Measurements from ENCODE around the gene PTPRN2.
A peak's percentile ranks its signal among the peaks of the same experiment; 100 is the strongest.
"Not testable (repeated sequence)": the region's sequence is repeated elsewhere in the genome, so short reads cannot be mapped to it uniquely, and the experiment has no call there.

The PTPRN2 gene

GRCh38 chr7:158538156-158538946 is 49.3 kb downstream of the PTPRN2 start:
- in situ Hi-C loops (cut with MboI; ENCODE audit: low pct_unique_long_range_greater_than_20kb, low sequenced_read_pairs) = no loop called here
- DNase-seq = no peak

DNA sequence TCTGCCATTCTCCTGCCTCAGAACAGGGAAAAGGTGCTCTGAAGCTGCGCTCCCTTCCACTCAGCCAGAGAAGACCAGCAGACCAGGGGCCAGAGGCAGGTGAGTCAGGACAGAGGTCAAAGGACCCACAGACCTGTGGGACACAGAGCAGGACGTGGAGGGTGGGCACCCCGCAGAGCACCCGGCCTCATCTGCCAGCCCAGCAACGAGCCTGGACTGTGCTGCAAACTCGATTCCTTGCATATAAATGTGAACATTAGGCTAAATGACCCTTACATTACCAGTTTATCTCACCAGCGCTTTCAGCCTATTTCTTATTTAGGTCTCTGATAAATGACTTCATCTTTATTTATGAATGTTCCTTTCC is 50.1 kb downstream of the PTPRN2 start:
- in situ Hi-C loops (cut with MboI; ENCODE audit: low pct_unique_long_range_greater_than_20kb, low sequenced_read_pairs) = no loop called here

DNA sequence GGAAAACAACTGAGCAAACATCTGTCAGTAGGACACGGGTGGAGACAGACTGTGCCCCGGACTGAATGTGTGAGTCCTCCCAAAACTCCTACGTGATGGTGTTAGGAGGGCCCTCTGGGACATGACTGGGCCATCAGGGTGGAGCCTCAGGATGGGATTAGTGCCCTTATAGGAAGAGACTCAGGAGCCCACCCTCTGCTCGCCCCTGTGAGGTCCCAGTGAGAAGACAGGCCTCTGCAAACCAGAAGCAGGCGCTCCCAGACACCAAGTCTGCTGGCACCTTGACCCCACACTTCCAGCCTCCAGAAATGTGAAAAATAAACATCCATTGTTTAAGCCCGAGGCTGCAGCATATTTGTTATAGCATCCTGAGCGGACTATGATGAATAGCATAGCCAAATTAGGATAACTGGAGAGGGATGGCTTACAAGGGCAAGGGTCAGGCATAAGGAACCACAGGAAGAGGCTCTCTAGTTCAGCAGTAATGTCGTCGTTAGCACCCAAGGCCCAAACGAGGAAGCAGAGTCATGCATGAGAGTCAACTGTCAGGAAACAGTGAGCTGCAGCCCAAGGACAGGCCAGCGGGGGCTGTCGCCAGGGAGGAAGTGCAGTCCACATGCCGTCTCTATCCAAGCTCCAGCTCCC is 50.6 kb downstream of the PTPRN2 start:
- DNase-seq = peak; percentile 22
- in situ Hi-C loops (cut with MboI; ENCODE audit: low pct_unique_long_range_greater_than_20kb, low sequenced_read_pairs) = no loop called here

More for the DNA sequence above, 50.1 kb downstream of the PTPRN2 start:
- no peak for DNase-seq

DNA sequence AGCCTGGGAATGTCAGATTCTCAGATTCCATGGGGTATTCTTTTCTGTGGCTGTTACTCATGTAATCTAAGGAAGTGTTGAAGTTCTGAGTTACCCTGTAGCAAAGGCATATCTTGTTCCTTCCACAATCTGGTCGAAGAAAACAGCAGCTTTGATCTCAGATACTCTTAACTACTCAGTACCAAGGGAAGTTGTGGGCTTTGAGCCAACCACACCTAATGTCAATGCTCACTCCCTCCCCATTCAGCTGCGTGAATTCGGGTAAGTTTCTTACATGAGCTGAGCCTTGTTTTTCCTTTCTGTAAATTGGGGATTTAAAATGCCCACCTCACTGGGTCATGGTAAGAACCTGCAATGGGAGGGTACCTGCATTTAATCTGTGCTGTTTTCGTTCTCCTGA is 52.5 kb downstream of the PTPRN2 start:
- in situ Hi-C loops (cut with MboI; ENCODE audit: low pct_unique_long_range_greater_than_20kb, low sequenced_read_pairs) = no loop called here
- no peak for DNase-seq

GRCh38 chr7:158534598-158534997 is 53.0 kb downstream of the PTPRN2 start:
- in situ Hi-C loops (cut with MboI; ENCODE audit: low pct_unique_long_range_greater_than_20kb, low sequenced_read_pairs) = no loop called here
- DNase-seq = no peak

DNA sequence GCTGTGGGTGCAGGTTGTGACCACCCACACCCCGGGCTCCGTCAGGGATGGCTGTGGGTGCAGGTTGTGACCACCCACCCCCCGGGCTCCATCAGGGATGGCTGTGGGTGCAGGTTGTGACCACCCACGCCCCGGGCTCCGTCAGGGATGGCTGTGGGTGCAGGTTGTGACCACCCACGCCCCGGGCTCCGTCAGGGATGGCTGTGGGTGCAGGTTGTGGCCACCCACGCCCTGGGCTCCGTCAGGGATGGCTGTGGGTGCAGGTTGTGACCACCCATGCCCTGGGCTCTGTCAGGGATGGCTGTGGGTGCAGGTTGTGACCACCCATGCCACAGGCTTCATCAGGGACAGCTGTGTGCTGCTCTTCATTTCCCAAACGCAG is 53.5 kb downstream of the PTPRN2 start:
- DNase-seq; in situ Hi-C loops (cut with MboI; ENCODE audit: low pct_unique_long_range_greater_than_20kb, low sequenced_read_pairs): not testable (repeated sequence)

GRCh38 chr7:158533386-158534133 is 54.1 kb downstream of the PTPRN2 start:
- in situ Hi-C loops (cut with MboI; ENCODE audit: low pct_unique_long_range_greater_than_20kb, low sequenced_read_pairs) = no loop called here
- no peak for DNase-seq

DNA sequence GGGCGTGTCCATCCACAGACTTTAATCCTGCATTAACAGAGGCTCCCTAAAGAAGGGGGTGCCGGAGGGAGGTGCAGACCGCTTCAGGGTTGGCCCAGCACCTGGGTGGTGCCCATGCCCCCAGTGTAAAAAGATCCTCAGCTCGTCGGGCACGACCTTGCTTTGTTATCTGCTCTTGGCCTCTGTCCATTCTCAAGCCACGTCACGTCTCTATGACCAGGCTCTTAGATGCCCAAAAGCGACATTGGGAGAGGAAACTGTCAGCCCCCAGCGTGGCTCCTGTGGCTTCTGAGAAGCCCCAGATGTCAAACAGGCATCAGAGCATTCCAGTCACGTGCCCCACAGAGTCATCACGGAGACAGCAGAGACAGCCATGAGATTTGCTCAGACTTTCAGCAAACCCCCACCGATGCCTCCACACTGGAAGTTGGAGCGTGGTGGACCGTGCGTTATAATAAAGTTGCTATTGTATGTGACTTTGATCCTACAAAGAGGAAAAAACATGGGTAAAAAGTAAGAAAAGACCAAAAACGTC is 55.5 kb downstream of the PTPRN2 start:
- in situ Hi-C loops (cut with MboI; ENCODE audit: low pct_unique_long_range_greater_than_20kb, low sequenced_read_pairs) = no loop called here
- no peak for DNase-seq

GRCh38 chr7:158531661-158532060 is 56.0 kb downstream of the PTPRN2 start:
- DNase-seq = no peak
- in situ Hi-C loops (cut with MboI; ENCODE audit: low pct_unique_long_range_greater_than_20kb, low sequenced_read_pairs) = no loop called here

DNA sequence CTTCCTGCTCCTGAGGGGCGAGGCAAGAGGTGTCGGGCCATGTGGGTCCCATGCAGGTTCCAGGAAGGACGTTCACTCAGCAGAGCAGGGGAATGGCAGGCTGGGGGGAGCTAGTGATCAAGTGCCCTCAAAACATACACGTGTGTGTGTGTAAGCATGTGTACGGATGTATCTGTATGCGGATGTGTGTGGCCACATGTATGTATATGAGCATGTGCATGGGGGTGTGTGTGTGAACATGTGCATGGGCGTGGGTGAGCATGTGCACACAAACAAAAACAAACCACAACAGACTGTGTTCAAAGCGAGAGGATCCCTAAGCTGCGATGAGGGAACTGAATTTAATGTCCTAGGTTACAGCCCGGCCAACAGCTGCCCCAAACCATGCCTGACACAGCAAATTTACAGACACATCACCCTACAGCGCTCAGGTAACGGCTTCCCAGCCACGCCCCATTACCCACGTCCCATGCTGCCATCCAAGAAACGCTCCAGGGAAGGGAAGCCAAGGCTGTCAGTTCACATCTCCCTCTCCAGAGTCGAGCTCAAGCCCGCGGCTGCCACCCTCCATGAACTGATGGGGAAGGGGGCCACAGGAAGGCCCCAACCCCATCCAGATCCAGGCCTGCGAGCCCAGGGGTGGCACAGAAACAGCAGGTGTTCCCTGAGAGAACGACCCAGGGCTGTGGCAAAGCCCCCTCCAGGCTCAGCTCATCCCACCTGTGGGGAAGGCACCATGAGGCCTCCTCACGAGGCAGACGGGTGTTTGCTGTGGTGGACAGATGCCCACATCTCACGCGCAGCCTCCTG is 56.6 kb downstream of the PTPRN2 start:
- DNase-seq = no peak
- in situ Hi-C loops (cut with MboI; ENCODE audit: low pct_unique_long_range_greater_than_20kb, low sequenced_read_pairs) = no loop called here

- no peak for DNase-seq
- in situ Hi-C loops (cut with MboI; ENCODE audit: low pct_unique_long_range_greater_than_20kb, low sequenced_read_pairs) = no loop called here
Measured at GRCh38 chr7:158529181-158530096, 58.2 kb downstream of the PTPRN2 start.

DNA sequence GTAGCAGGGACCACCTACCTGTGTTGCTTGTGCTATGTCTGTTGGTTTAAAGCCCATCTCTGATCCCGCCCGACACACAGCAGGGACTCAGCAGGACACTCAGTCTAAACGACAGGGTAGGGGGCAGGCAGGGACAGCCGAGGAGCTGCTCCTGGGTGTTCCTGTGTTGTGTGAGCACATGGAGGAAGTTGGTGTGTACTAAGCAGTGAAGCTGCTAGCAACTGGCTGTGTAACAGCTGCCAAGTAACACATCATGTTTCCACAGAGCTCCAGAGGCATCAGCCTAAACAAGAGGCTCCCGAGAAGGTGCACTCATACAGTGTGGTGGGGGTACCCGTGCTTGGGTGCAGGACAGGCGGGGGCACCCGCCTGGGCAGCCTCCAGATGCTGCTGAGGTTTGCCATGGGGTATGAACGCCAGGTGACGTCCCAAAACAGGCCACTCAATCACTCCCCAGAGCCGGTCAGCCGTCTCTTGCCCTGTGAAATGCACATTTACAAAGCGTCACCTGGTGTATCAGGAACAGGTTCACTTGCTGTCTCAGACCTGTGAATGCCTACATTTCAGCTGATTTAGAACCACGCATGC is 59.6 kb downstream of the PTPRN2 start:
- no peak for DNase-seq
- in situ Hi-C loops (cut with MboI; ENCODE audit: low pct_unique_long_range_greater_than_20kb, low sequenced_read_pairs) = no loop called here

- in situ Hi-C loops (cut with MboI; ENCODE audit: low pct_unique_long_range_greater_than_20kb, low sequenced_read_pairs) = no loop called here
Measured at GRCh38 chr7:158527495-158527894, 60.1 kb downstream of the PTPRN2 start.

DNA sequence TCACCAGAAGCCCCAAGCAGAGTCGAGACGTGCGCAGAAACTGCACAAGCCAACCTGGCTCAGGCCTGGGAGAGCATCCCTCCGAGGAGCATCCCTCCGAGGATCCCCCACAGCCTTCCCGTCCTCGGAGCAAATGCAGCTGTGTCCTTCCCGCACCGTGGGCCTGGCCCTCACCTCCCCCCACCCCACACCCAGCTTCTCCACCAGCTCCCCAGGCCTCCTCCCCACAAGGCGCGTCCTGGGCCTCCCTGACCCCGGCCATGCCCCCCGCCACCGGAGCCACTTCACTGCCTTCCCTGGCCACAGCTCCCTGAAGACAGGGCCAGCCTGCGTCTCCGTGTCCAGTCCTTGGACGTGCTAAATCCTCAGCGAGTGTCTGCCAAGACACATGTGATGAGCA is 60.6 kb downstream of the PTPRN2 start:
- in situ Hi-C loops (cut with MboI; ENCODE audit: low pct_unique_long_range_greater_than_20kb, low sequenced_read_pairs) = no loop called here

More at GRCh38 chr7:158527495-158527894, 60.1 kb downstream of the PTPRN2 start:
- DNase-seq = no peak

DNA sequence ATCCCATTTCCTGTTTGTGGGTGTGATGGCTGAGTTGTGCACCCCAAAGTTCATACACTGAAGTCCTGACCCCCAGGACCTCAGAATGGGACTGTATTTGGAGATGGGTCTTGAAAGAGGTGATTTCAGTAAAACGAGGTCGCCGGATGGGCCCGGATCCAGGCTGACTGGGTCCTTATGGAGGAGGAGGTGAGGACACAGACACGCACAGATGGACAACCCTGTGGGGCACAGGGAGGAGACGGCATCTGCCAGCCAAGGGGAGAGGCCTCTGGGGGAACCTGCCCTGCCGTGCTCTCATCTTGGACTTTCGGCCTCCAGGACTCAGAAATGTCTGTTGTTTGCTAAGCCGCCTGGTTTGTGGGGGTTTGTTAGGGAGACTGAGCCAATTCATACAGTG is 61.1 kb downstream of the PTPRN2 start:
- in situ Hi-C loops (cut with MboI; ENCODE audit: low pct_unique_long_range_greater_than_20kb, low sequenced_read_pairs) = no loop called here

More for the DNA sequence above, 60.6 kb downstream of the PTPRN2 start:
- DNase-seq = no peak

DNA sequence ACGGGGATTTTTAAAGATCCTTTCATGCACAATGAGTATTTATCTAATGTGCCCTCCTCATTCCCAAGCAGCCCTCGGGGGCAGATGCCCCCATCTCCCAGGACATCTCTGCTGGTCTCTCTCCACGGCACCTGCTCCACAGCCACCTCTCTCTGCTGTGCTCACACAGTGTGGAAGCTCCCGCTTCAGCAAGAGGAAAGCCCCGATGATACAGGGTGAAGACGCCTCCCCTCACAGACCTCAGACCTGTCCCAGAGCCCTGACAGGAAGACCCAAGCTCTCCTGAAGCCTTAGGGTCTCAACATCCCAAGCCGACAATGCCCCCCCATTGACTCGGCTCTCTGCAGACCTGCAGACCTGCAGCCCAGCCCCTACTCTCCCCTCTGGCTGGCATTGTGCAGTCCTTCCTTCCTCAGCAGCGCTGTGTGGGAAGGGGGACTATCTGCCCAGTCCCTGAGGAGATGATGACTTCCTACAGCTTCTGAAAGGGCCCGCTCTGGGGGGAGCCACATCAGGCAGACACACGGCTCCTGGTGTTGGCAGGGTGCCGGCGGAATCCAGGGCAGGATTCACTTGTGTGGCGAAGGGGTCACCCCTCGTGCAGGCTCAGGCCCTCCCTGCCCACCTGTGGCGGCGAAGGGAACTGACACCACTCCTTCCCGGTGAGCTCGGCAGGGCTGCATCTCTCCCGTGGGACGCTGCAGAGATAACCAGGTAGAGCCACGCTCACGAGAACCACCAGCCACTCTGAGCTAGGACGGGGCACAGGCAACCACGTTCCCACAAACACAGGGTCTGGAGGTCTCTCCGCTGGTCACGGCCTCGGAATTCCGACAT is 61.8 kb downstream of the PTPRN2 start:
- no peak for DNase-seq
- in situ Hi-C loops (cut with MboI; ENCODE audit: low pct_unique_long_range_greater_than_20kb, low sequenced_read_pairs) = no loop called here

More for the DNA sequence above, 61.1 kb downstream of the PTPRN2 start:
- DNase-seq = no peak
